HEK293T (cell line): ENCODE measurements around the gene MGRN1.

ENCODE experiments used
- ARNT ChIP-seq: fragments of 450-650 bp; IDR thresholded peaks from 2 replicates; pipeline ENCODE4 v1.6.1; 2017; ENCODE audit warnings: mild to moderate bottlenecking
- CTBP1 ChIP-seq: fragments of 450-650 bp; IDR thresholded peaks from 2 replicates; pipeline ENCODE4 v1.6.1; 2016; ENCODE audit warnings: borderline replicate concordance
- FOXA1 ChIP-seq: fragments of 450-650 bp; IDR thresholded peaks from 2 replicates; pipeline ENCODE4 v1.6.1; 2016; ENCODE audit warnings: mild to moderate bottlenecking
- FOXK2 ChIP-seq: fragments of 450-650 bp; IDR thresholded peaks from 2 replicates; pipeline ENCODE4 v1.6.1; 2016; ENCODE audit warnings: mild to moderate bottlenecking
- FOXM1 ChIP-seq: fragments of 450-650 bp; IDR thresholded peaks from 2 replicates; pipeline ENCODE4 v1.6.1; 2017; ENCODE audit warnings: mild to moderate bottlenecking, borderline replicate concordance
- HDGF ChIP-seq: fragments of 450-650 bp; IDR thresholded peaks from 2 replicates; pipeline ENCODE4 v1.6.1; 2017; ENCODE audit warnings: antibody characterized with exemption, borderline replicate concordance
- L3MBTL2 ChIP-seq: fragments of 450-650 bp; conservative IDR thresholded peaks from 2 replicates; pipeline ENCODE4 v1.6.1; 2016; ENCODE audit warnings: mild to moderate bottlenecking
- LEF1 ChIP-seq: fragments of 450-650 bp; IDR thresholded peaks from 2 replicates; pipeline ENCODE4 v1.6.1; 2017; ENCODE audit warnings: mild to moderate bottlenecking, borderline replicate concordance
- NFRKB ChIP-seq: fragments of 450-650 bp; IDR thresholded peaks from 2 replicates; pipeline ENCODE4 v1.6.1; 2016; ENCODE audit warnings: mild to moderate bottlenecking, moderate library complexity
- SP1 ChIP-seq: fragments of 450-650 bp; IDR thresholded peaks from 2 replicates; pipeline ENCODE4 v1.6.1; 2017
- SUZ12 ChIP-seq: fragments of 450-650 bp; IDR thresholded peaks from 2 replicates; pipeline ENCODE4 v1.6.1; 2016; ENCODE audit warnings: mild to moderate bottlenecking
- TARDBP ChIP-seq: fragments of 450-650 bp; IDR thresholded peaks from 2 replicates; pipeline ENCODE4 v1.6.1; 2016
- ZNF384 ChIP-seq: fragments of 450-650 bp; IDR thresholded peaks from 2 replicates; pipeline ENCODE4 v1.6.1; 2016

DNA sequence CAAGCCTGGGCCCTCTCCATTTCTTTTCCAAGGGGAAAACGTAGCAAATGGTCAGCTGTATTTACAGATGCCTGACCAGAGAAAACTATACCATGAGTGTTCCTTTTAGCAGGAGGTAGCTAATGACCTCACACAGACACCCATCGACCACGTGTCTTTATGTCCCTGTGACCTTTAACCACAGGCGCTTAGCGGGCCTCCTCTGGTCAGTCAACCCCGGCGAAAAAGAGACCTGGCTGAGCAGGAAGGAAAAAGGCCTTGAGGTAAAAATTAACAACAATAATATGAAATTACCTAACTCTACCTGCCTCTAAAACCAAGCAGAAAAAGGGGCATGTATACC, 77.8 kb downstream of the MGRN1 start:
- TF ChIP-seq NFRKB, result no peak
- TF ChIP-seq TARDBP, result no peak
- TF ChIP-seq LEF1, result no peak
- TF ChIP-seq FOXM1, result no peak
- no peak for TF ChIP-seq FOXK2
- no peak for TF ChIP-seq L3MBTL2
- no peak for TF ChIP-seq ARNT
- TF ChIP-seq CTBP1, result no peak
- TF ChIP-seq SP1, result no peak
- TF ChIP-seq FOXA1, result no peak
- TF ChIP-seq HDGF, result no peak
- TF ChIP-seq SUZ12, result no peak
- no peak for TF ChIP-seq ZNF384
